ENCODE measurements around the gene PRIM2.
"Not testable (repeated sequence)": the region's sequence is repeated elsewhere in the genome, so short reads cannot be mapped to it uniquely, and the experiment has no call there.

- not testable (repeated sequence) for TF ChIP-seq CTCF (IDR thresholded peaks at IDR 0.05; ENCODE audit: control extremely low read depth in 1 of 3, insufficient read depth in 1 of 3, low read depth in 1 of 3, low read length in 3 of 3); USF2 (IDR thresholded peaks at IDR 0.05; ENCODE audit: low read length); PHF8 (conservative IDR thresholded peaks at IDR 0.05; ENCODE audit: low read depth, low read length); MAFK (IDR thresholded peaks at IDR 0.05; ENCODE audit: low read depth, low read length); EZH2 (IDR thresholded peaks at IDR 0.05; ENCODE audit: low read depth, low read length, severe bottlenecking); RAD21 (IDR thresholded peaks at IDR 0.05 in 1 of 2, conservative IDR thresholded peaks at IDR 0.05 in 1 of 2; ENCODE audit: low read depth in 2 of 2, low read length in 2 of 2)
Measured at GRCh38 chr6:57274113-57274824, 43.2 kb upstream of the PRIM2 start.

Measured in H1 (cell line).